ENCODE data around the gene CWC27.

Gene CWC27

DNA sequence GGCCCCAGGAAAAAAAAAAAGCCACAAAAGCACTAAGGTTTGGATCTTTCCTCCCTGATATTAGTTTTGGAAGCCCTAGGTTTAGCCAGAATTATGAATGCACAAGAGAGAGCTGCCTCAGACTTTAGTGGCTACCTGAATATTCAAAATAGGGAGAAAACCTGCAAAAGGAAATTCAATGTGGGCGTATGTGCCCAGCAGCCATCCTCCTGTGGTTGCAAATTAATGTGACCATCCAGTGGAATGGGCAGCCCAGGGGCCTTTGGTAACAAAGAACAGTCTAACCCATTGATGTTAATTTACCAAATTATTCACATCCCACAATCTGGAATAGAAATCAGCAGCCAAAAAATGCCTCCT, 298.4 kb downstream of the CWC27 start:
- TF ChIP-seq, protein P1, sequence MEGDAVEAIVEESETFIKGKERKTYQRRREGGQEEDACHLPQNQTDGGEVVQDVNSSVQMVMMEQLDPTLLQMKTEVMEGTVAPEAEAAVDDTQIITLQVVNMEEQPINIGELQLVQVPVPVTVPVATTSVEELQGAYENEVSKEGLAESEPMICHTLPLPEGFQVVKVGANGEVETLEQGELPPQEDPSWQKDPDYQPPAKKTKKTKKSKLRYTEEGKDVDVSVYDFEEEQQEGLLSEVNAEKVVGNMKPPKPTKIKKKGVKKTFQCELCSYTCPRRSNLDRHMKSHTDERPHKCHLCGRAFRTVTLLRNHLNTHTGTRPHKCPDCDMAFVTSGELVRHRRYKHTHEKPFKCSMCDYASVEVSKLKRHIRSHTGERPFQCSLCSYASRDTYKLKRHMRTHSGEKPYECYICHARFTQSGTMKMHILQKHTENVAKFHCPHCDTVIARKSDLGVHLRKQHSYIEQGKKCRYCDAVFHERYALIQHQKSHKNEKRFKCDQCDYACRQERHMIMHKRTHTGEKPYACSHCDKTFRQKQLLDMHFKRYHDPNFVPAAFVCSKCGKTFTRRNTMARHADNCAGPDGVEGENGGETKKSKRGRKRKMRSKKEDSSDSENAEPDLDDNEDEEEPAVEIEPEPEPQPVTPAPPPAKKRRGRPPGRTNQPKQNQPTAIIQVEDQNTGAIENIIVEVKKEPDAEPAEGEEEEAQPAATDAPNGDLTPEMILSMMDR (conservative IDR thresholded peaks at IDR 0.05; ENCODE audit: low read depth, low read length): no peak
- DNase-seq (ENCODE audit: low read depth): no peak
- H3K4me3 ChIP-seq (ENCODE audit: low read length): no peak overlapping the region
